Pons (tissue), 1 donor: ENCODE results near the gene PCCA.
"Not testable (repeated sequence)": the region's sequence is repeated elsewhere in the genome, so short reads cannot be mapped to it uniquely, and the experiment has no call there.

Experiments used
- DNase-seq: peaks from one replicate; pipeline ENCODE4 v3.0.0-alpha.2; 2016; ENCODE audit warnings: low spot score

The PCCA gene

DNA sequence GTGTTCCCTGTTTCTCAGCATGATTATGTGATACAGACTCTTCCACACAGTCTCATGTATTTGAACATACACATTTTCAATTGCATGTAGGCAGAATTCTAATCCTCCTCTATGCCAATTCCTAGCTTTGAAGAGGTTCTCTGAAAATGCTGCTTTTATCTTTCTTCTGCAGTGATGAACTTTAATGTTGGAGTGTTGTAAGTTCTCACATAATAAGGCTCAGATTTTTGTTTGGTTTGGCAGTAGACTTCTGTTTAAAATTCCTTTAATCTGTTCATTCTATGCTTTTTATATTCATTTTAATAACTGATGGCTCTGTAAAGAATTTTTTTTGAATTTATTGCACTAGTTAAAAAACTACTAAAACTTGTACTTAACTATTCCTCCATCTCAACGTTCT, 273.9 kb downstream of the PCCA start:
- DNase-seq: no peak

DNA sequence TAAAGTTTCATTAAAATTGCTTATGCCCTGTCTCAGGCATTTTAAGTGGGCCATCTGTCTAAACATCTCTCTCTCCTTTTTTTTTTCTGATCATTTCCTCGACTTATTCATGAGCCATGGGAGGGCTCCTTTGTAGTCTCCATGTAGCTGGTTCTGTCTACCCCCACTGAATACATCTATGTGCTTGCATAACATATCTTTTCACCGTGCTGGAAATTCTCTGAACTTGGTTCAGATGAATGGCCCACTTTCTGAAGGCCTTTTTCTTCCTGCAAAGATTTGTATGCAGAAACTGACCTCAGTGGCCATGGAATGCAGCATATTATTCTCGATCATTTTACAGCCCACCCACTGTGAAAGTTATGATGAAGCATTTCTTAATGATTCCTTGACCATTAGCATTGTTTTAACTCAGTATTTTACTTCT, 274.4 kb downstream of the PCCA start:
- no peak for DNase-seq

DNA sequence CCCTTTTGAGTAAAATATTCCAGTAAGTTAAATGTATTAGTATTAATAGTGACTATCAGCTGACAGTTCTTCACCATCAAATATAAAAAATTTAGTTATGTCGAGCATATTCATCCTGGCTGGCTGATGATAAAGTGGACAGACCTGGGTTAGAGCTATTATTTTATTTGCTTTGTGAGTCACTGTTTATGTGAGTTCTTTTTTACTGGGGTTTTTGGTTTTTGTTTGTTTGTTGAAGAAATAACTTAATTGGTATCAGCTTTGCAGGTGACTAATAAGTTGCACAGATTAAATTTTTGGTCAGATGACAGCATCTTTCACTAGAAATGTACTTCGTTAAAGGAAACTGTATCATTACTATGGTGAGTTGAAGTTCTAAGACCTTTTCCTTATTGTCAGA, 275.0 kb downstream of the PCCA start:
- no peak for DNase-seq

DNA sequence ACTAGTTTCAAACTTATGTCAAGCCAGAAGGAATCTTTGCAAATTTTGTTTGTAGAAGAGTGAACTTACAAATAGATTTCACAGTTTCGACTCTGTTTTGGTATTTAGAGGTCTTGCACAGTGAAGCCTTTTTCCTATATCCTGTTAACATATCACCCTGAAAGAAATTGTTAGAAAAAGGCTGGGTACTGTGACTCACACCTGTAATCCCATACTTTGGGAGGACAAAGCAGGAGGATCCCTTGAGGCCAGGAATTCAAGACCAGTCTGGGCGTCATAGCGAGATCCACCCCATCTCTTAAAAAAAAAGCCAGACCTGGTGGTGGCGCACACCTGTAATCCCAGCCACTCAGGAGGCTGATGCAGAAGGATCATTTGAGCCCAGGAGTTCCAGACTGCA, 275.7 kb downstream of the PCCA start:
- no peak for DNase-seq

DNA sequence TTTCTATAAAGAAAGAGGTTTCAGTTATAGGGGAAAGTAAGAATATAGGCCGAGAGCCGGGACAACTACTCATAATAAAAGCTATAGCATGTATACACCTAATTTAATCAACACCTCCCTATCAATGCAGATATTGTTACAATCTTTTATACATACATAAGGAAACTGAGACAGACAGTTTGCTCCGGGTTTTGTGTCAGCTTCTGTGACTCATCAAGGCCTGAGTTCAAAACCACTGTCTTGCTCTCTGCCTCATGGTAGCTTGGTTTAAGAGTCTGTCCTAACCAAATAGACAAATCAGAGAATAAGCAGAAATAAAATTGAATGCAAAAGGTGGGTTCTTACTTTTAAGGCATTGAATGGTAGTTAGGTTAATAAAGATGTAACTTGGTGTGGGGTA, 276.8 kb downstream of the PCCA start:
- DNase-seq: no peak

DNA sequence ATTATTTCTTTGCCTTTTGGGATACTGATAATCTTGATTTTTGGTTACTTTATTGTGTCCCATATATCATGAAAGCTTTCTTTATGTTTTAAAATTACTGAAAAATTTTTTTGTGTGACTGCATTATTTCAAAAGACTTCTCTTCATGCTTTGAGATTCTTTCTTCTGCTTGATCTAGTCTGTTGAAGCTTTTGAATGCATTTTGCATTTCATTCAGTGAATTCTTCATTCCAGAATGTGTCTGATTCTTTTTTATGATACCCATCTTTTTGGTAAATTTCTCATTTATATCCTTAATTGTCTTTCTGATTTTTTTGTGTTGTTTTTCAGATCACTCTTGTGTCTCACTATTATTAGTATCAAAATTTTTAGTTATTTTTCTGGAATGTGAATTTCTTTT, 289.6 kb downstream of the PCCA start:
- DNase-seq: no peak

DNA sequence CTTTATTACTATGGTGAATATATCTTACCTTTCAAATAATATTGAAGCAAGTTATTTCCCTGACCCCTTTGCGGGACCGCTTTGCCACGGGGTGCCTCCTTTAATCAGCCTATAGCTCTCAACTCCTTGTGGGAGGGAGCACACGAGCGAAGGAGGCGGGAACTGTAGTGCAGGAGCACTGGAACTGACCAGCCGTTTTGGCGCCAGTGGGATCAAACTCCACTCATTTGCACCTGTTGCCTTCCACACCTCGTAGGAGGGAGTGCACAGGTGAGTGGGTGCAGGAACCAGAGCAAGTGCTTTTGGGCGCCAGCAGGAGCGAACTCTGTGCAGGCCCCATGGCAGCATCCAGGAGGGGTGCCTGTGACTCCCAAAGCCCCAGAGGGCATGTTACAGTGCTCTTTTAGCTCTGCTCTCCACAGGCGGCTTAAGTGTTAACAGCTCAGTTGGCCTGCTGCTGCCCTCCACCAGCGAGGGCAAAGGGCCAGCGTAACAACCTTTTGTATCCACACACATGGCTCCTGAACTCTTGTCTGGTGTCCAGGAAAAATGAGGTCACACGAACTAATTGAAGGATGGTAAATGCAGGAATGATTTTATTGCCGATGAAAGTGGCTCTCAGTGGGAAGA, 292.8 kb downstream of the PCCA start:
- DNase-seq: no peak

DNA sequence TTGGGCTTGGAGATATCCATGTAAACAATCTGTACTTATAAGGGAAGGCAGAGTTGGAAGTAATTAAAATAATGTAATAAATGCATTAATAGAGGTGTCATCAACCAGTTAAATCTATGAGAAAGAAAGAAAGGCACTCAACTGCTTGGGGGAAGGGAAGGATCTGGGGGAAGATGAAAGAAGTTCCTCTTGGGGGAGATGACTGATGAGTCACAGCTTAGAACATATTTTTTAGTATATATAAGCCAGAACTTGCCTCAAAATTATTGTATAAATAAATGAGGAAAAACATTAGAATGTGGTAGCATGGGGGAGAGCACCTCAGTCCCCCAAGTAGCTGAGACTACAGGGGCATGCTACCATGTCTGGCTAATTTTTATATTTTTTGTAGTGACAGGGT, 293.9 kb downstream of the PCCA start:
- DNase-seq: no peak

DNA sequence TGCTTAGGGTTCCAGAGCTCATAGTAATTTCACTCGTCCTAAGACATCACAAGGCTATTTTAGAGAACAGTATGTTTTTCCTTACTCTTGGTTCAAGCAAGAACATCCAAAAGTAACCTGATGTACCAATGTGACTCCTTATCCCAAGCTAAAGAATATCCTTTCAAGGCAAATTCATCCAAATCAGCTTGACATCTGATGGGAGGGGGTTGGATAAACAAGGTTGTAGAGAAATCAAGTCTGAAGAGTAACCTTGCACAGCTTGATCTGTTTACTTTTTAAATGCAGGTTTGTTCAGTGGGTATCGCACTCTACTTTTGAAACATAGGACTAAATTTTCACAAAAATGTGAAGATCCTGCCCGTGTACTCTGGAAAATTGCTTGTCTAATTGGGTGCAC, 298.5 kb downstream of the PCCA start:
- no peak for DNase-seq

DNA sequence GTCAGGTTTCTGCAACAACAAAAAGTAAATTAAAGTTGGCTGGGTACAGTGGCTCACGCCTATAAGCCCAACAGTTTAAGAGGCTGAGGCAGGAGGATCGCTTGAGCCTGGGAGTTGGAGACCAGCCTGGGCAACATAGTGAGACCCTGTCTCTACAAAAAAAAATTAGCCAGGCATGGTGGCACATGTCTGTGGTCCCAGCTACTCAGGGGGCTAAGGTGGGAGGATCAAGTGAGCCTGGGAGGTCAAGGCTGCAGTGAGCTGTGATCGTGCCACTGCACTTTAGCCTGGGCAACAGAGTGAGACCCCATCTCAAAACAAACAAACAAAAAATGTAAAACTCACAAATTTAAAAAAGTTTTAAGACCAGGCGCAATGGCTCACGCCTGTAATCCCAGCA, 299.3 kb downstream of the PCCA start:
- not testable (repeated sequence) for DNase-seq

DNA sequence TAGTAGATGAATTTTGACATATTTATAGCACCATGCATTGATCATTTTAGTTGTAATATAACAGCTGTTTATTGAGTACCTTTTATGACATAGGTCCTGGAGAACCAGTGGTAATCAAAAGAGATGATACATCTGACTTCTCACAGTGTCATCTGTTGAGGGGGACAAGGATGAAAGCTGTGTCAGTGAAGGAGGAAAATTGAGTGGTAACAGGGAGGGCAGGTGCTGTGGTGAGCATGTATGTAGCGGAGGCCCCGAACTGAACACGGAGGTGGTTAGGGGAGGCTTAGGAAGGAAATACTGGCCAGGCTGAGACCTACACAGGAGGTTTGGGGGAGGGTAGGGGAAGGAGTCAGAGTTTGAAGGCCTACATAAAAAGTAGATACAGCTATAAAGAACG, 300.0 kb downstream of the PCCA start:
- no peak for DNase-seq

DNA sequence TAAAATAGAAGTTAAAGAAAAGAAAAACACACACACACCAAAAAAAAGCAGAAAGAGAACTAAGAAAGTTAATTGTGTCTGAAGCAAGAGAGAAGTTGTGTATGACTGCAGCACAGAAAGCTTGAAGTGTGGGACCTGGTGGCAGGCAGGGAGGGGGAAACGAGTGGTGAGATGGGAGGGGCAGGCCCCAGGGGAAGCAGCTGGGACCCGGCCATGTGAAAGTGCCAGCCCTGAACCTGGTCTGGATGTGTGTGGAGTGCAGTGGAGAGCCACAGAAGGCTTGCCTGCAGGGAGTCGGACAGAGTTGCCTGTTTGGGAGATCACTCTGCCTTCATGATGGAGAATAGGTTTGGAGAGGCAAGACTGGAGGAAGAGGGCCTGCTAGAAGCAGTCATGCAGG, 300.7 kb downstream of the PCCA start:
- DNase-seq: no peak

DNA sequence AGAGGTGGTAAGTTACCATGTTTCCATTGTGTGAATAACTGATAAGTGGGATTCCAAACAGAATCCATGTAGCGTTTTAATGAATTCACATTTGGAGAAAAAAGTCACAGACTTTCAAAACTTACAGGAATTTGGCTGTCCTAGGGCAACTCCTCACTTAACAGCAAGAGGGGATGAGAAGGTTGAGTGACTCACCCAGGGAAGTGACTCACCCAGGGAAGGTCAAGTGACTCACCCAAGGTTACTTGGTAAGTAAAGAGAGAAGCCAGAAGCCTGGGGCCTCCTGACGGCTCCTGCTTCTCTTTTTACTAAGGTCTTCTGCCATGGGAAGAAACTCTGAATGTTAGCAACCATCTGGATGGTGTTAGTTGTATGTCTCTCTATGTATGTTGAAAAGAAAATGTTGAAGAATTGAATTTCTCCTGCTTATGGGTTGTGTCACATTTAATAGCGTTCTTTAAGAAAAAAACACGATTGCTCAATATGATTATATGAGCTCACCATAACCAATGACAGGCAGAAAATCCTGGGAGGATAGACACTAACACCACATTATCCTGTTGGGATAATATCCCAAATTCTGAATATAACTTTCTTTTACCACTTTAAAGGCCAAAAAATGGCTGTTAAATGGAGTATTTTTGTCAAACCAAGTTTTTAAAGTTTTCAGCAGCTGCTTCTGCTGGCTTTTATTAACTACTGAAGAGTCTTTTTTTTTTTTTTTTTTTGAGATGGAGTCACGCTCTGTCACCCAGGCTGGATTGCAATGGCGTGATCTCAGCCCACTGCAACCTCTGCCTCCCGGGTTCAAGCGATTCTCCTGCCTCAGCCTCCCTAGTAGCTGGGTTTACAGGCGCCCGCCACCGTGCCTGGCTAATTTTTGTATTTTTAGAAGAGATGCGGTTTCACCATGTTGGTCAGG, 304.1 kb downstream of the PCCA start:
- peak; percentile 62 for DNase-seq

DNA sequence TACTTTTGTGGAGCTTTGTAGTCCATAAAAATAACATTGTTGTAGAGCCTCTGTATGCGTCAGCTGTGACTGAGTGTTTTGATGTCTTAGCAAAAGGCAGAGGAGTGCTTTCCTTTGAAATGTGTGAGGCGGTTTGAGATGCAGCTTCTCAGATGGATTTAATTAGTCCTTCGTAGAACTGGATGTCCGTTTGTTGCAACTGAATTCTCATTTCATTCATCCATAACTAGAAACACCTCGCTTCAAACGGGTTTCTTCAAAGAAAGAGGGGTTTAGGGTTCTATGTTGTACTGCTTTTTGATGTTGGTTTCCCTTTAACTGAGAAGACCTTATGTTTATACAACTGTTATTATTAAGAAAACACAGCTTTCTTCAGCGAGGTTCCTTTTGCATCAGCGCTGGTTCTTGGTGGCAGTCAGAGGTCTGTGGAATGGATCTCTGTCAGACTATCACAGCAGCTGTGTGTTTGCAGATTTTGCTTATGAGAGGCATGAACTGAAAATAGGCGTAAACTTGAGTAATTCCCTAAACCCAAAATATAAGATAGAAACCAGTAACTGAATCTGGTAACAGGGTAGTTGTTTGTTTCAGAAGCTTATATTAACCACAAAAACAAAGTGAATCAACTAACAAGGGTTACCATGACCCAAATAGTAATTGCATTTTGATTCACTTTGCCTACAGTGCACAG, 305.3 kb downstream of the PCCA start:
- DNase-seq: no peak

DNA sequence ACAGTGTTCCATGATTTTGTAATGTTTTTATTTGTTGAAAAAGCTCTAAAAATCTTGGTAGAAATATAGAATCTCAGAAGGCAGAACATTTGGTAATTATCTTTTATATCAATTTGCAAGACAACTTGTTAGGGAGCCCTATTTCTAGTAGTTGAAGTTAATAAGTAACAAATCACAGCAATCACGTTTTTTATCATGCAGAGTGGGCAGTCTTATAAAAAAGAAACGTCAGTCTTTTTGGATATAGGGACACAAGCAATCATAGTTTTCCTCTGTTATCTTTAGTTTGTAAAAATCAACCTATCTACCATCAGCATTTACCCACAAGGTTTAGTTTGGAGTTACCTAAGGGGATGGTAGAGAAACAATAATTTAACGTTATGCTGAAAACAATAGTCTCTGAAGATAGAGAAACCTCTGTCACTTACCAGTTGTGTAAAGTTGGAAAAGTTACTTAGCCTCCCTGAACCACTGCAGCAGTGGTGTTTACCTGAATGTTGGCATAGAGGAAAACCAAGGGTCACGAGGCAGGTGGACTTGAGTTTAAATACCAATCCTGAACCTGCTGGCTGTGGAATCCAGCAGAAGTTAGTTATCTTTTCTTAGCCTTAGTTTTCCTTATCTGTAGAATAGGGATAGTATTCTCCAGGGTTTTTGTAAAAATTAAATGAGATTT, 306.9 kb downstream of the PCCA start:
- DNase-seq: no peak

DNA sequence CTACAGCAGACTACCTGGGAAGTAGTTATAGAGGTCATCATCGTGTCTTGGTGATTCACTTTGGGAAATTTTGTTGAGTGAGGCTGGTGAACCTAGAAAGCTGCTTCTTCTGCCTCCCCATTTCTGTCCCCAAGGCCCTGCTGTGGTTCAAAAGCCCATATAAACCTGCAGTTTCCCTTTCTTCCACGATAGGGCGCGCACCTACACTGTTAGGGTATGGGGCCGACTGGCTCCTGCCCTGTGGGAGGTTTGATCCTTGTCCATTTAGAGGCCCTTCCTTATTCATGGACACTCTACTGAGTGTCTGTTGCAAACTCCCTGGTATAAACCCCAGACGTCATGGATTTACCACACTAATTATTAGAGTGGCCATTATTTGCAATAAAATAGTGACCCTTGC, 307.9 kb downstream of the PCCA start:
- DNase-seq: no peak

DNA sequence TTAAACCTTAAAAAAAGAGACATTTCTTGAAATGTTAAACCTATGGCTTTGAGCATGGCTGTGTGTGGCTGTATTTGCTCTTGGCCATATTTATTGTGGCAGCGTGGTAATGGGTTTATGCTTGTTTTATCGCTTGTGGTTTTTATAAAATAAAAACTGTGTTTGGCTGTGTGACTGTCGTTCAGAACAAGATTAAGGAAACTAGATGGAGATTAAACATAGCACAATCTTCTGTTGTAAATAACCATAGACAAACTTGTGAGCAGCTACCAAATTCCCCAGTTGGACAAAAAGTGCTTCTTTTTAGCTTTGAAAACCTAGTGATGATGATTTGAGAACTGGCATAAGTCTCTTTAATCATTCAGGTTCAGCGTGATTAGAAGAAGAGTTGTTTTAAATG, 308.7 kb downstream of the PCCA start:
- DNase-seq: no peak

DNA sequence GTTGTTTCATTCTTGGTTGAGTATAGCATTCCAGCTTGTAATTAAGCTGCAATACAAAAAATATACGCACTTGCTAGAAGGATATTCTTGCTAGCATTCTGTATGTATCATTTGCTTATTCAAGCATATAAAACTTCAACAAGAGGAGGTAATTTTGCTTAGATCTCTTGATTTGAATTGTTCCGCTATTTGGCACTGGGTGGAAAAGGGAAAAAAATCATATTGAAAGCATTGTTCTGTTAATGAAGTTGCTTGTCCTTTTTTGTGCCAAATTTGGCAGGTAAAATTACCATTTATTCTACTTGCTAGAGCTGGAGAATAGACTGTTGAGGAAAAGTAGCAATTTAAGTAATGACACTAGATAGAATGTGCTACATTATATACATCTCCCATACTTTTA, 309.5 kb downstream of the PCCA start:
- no peak for DNase-seq

DNA sequence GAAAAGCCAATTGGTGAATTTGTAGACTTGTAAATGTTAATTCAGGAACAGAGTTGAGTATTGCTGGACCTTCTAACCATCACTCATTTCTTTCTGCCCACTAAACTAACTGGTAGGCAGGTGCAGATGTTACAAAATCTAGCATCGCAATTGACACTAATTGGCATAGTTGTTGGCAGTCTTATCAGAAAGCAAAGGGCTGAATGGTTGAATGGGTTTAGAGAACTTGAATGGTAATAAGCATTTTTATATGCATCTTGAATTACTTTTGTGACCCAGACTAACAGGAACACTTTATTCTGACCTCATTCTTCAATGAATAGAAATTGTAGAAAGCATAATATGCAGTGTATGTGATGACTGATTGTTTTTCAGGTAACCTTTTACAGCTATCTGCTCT, 310.6 kb downstream of the PCCA start:
- no peak for DNase-seq

DNA sequence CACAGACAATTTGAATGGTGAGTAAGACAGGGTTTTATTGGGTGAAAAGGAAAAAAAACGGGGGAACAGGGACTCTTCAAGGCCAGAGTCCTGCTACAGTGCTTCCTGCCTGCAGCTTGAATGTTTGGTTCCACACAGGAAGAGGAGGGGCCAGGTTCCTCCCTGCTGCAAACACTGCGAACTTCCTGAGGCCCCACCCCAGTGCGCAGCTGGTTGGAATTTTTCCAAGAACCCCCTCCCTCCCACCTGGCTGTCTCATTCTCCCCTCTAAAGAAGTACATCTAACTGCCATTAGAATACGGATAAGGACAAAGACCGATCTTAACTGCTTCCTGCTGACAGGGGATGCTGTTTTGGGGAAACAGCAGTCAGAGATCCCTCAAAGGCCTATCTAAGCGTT, 314.8 kb downstream of the PCCA start:
- DNase-seq: no peak

DNA sequence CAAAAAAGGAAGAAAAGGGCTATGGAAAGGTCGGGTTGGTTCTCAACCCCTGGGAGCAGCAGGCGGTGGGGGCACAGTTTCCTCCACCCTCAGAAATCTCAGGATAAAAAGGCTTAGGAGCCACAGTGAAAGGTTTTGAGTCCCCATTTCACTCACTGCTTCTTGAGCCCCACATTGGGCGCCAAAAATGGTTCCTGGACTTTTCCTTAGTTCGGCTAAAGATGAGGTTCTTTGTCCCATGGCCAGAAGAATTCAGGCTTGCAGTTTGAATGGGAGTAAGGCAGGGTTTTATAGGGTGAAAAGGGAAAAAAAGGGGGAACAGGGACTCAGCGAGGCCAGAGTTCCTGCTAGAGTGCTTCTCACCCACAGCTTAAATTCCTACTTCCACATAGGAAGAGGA, 320.2 kb downstream of the PCCA start:
- no peak for DNase-seq

DNA sequence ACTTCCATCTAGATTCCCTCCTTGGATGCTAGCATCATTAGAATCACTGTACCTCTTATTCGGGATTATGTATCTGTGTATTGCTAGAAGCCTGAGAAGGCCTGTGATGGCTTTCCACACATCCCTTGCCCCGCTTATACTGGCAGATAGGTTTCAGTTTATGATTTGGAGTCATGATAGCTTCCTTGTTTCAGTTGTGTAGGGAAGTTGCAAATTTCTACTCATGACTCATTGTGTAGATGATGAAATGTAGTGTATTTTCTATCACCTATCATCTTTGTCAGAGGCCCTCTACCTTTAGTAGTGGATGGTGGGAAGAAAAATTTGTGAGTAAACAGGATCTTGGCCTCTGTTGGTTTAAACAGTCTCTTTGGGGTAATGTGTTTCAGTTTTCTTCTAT, 334.5 kb downstream of the PCCA start:
- DNase-seq: no peak

DNA sequence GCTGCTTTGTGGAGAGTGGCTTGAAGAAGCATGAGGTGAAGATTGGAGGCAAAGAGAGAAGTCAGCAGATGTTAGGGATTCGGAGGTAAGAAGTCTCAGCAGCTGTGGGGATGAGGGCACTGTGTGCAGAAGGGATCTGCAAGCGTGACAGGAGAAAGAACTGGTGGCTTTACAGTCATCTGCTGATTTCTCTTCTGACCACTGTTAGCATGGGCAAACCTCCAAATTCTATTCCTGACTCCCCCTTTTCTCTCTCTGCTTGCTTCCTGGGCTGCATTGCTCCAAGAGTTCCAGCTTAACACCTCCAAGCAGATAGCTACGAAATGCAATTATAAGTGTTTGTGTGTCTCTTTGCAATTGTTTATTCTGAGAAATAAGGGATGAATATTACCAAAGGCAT, 340.1 kb downstream of the PCCA start:
- DNase-seq: no peak
